CD4-positive, alpha-beta T cell treated with Interleukin-6 at 100 ng/mL for 8 hours (primary cell): ENCODE measurements around the gene COL6A2.

Experiments
- DNase-seq: peaks from one replicate; pipeline ENCODE4 v3.0.0-alpha.2; 2020; ENCODE audit warnings: mixed read lengths, low spot score

COL6A2 gene

DNA sequence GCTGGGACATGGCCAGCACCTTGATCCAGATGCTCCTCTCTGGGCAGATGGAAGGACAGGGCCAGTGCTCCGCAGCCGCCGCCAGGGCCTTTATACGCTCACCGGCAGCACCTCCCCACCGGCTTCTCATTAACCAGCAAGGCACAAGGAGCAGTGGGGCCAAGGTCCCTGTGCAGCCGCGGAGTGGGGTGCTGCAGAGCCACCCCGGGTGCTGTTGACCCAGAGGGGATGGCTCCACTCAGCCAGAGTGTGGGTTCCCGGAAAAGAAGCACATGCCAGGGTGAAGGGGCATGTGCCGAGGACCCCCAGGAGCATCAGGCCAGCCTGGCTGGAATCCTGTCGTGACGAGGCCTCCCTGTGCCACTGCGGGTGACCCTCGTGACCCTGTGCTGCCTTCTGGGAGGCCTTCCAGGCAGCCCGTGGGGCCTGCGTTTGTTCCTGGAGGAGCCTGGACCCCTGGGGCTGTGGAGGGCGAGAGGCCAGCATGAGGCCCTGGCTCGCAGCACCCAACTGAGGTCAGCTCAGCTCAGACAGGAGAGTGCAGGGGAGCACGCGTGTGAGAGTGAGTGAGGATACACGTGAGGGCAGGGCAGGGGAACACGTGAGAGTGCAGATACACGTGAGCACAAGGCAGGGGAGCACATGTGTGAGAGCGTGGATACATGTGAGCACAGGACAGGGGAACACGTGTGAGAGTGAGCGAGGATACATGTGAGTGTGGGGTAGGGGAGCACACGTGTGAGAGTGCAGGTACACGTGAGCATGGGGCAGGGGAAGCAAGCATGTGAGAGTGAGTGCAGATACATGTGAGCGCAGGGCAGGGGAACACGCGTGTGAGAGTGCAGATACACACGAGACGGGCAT lies 57.8 kb downstream of the COL6A2 start, which contains the start of gene FTCD:
TSS of gene FTCD (minus strand) at position 66 of the 864 bp plus-strand sequence. CDS start at position 10, 56 bp downstream.
- no peak for DNase-seq

DNA sequence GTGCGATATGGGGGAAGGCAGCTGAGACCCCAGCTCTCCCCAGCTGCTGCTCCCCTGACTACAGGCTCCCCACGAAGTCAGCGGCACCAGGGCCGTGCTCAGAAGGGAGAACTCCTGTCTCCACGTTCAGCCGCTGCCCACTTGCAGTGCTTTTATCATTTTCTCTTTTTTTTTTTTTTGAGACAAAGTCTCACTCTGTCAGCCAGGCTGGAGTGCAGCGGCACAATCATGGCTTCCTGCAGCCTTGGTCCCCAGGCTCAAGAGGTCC lies 58.4 kb downstream of the COL6A2 start:
- DNase-seq, result no peak

DNA sequence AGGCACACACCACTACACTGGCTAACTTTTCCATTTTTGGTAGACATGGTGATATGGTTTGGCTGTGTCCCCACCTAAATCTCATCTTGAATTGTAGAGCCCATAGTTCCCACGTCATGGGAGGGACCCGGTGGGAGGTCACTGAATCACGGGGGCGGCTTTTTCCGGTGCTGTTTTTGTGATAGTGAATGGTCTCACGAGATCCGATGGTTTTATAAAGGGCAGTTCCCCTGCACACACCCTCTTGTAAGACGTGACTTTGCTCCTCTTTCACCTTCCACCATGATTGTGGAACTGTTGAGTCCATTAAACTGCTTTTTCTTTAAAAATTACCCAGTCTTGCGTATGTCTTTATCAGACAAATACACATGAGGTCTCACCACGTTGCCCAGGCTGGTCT lies 58.8 kb downstream of the COL6A2 start:
- DNase-seq, result no peak

DNA sequence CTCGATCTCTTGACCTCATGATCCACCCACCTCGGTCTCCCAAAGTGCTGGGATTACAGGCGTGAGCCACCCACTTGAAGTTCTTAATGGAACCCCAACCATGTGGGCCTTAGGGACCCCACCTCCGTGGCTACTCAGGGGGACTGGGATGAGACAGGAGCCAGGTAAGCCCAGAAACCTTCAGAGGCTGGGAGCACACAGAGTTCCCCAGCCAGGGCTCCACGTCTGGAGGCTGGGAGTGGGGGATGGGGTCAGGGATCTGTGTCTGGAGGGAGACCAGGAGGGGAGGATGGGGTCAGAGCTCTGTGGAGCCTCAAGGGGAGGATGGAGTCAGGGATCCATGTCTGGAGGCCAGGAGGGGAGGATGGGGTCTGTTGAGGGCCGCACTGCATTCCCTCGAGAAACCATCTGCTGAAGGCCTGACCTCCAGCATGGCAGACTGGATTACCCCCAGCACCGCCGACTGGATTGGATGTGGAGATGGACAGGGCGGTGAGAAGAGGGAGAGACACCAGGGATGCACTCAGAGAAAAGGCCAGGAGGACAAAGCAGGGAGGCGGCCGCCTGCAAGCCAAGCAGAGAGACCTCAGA lies 59.6 kb downstream of the COL6A2 start:
- no peak for DNase-seq

DNA sequence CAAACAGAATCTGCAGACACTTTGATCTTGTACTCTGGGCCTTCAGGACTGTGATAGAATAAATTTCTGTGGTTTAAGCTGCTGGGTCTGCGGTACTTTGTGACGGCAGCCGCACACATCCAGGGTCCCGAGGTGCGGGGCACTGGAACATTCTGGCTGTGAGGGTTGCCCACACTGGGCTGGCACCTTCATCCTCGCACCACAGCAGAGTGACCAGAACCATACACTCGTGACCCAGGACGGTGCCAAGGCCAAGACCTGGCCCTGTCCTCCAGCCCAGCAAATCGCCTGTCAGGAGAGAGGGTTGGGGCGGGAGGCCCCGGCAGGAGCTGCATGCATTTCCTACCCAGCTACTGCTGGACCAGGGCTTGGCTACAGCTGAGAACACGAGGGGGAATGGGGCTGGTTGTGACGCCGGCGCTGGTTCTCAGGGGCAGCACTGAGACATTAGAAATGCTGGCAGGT lies 60.1 kb downstream of the COL6A2 start:
- DNase-seq, result no peak

DNA sequence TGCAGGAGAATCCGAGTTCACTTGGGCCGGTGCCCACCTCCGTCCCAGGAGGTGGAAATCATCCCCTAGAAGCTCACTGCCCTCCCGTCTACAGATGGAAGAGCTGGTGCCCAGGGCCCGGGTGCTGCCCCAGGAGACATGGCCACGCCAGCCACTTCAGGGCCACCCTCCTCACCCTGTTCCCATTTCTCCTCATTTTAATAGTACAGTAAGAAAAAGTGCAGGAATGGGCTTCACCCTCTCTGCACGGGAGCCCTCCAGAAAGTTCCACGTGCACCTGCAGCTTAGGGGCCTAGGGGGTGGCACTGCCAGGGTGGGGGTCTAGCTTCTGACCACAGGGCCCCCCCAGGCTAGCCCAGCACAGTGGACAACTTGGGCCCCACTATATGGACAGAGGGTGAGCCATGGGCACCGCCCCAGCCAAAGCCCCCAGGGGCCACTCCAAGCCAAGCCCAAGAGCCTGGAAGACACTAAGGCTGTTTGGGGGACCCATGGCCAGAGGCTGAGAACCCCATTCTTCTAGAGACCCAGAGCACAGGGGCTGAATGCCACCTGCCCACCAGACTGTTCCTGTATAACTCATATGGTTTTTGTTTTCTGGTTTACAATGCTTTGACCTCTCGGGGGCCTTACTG lies 60.9 kb downstream of the COL6A2 start:
- DNase-seq, result no peak

DNA sequence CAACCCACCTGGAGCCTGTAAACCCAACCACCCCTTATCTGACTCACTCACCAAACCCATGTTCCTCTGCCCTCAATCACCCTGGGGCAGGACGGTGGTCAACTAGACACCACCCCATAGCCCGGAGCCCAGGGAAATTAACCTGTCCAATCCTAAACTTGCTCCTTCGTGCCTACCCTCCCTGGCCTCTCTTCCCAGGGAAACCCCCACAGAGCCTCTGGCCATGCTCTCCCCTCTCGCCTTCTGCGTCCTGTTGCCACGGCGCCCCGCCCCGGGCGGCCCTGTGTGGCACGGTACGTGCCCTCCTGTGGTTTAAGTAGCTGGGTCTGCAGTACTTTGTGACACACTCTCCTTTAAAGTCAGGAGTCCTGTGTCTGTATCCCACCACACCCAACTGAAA lies 61.5 kb downstream of the COL6A2 start:
- no peak for DNase-seq

DNA sequence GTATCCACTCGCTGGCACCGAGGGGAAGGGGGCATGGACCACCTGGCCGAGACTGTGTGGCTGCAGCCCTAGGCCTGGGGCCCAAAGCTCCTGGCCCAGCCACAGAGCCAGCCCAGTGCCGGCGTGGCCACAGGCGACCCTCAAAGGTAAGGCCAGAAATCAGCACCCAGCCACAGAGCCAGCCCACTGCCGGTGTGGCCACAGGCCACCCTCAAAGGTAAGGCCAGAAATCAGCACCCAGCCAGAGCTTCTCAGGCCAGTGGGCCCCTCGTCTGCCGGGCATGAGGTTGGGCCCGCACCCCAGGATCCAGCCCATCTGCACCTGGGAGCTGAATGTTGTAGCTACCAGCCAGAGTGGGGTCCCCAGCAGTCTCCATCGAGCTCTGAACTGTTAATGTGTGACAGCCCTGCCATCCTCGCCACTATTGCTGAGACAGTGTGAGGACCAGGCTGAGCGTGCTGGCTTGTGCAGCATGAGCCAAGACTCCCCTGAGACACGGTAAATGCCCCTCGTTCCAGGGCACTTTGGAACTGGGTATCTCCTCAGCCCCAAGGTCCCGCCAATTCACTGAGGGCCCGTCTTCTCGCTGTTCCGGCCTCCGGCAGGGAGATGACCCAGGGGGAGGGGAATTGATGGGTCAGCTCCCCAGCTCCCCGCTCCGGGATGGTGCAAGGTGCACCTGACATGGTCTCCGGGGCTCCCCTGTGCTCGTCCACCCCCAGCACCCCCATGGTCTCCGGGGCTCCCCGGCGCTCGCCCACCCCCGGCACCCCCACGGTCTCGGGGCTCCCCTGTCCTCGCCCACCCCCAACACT lies 62.1 kb downstream of the COL6A2 start:
- no peak for DNase-seq

DNA sequence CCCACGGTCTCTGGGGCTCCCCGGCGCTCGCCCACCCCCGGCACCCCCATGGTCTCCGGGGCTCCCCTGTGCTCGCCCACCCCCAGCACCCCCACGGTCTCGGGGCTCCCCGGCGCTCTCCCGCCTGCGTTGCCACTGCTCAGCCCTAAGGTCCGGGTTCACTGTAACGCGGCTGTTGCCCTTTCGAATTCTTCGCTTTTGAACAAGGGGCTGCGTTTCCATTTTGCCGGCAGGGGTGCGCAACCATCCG lies 62.7 kb downstream of the COL6A2 start:
- DNase-seq, result no peak

DNA sequence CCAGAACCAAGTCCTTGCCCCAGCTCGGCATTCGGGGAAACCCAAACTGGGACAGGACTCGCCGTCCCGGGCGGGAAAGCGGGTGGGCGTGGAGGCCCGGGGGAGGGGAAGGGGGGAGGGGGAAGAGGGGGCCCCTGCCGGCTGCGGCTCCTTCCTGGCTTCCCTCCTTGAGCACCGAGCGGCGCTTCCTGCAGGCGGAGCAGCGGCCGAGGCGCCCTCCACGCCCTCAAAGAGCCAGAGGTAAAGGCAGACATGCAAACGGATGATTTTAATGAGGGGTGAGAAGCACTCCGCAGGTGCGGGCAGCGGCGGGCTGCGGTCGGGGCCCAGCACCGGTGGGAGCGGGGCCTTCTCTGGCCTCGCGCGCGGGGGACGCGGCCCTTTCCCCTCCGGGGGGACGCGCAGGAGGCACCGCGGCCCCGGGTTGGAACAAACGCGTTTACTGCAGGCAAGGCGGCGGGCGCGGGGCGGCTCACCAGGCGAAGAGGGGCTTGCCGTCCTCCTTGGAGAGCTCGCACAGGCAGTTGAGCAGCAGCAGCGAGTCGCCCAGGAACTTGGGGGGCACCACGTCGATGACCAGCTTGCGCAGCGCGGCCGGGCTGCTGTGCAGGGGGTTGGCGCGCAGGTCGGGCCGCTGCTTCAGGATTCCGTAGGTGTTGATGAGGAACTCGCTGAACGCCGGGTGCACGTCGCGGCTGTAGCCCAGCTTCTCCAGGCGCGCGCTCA lies 63.2 kb downstream of the COL6A2 start:
- DNase-seq, result no peak

DNA sequence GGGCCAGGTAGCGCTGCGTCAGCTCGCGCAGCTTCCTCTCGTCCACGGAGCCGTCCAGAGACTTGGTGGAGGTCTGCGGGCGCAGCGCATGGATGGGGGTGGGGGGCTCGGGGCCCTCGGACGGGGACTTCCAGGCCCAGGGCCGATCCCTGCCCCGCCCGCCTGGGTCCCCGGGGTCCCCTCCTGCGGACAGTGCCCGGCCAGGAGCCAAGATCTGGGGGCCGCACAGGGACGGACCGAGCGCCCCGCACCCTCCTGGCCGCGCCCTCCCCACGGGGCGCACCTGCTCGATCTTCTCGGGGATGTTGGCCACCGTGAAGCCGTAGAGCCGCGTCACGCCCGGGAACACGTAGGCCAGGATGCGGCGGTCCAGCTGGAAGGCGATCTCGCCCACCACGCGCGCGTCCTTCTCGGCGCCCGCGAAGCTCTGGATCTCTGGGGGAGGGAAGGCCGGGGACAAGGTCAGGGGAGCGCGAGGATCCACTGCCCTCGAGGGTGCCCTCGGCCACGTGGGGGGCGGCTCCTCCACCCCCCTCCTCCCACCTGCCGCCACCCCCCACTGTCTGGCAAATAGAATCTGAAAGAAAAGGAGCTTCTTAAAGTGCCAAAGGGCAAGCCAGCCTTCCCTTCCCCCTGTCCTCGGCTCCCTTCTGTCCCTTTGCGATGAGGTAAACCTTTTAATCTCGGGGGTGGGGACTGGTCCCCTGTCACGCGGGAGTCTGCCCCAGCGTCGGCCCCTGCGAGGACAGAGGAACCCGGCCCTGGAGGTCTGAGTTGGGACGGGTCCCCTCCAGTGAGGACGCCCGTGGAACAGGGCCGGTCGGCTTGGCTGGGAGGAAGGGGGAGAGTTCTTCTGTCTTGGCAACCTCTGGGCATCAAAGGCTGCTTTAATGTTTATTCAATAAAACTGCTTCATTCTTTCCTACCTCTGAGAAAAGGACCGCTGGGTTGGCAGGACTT lies 64.0 kb downstream of the COL6A2 start:
- no peak for DNase-seq

DNA sequence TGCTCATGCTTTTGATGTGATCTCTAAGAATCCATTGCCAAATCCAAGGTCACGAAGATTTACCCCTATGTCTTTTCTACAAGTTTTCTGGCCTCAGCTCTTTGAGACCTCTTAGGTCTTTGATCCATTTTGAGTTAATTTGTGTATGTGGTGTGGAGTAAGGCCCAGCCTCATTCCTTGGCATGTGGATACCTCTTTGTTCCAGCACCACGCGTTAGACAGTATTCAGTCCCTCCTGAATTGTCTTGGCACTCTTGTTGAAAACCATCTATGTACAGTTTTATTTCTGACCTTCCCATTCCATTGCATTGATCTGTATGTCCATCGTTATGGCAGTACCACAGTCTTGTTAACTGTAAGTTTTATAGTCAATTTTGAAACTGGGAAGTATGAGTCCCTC lies 65.5 kb downstream of the COL6A2 start:
- DNase-seq, result no peak

DNA sequence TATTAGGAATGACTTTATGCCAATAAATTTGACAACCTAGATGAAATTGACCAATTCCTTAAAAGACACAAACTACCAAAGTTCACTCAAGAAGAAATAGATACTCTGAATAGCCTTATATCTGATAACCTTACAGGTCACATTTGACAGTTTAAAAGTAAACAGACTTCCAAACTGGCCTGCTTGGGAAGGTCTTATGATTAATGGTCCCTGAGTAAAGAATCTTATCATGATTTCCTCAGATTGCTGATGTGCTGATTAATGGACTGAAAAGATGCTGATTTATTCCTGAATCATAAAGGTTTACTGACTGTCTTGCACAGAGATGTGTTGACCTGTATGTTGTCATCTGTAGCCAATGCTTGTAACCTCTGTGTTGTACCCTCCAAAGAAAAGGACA lies 67.2 kb downstream of the COL6A2 start:
- no peak for DNase-seq

DNA sequence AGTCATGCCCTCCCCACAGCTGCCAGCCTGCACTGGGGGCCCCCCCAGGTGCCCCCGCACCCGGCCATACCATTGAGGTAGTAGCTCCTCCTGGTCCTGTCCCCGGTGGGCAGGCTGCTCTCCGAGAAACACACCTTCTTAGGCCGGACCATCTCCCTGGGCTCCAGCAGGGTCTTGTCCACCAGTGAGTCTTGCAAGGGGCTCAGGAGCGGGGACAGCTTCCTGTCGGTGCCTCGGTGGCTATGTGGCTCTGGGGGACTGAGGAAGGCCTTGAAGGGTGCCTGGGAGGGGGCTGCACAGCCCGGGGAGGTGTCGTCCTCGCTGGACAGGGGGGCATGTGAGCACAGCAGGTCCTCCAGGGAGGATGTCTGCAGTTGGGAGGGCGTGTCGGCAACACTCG lies 70.3 kb downstream of the COL6A2 start:
- no peak for DNase-seq

DNA sequence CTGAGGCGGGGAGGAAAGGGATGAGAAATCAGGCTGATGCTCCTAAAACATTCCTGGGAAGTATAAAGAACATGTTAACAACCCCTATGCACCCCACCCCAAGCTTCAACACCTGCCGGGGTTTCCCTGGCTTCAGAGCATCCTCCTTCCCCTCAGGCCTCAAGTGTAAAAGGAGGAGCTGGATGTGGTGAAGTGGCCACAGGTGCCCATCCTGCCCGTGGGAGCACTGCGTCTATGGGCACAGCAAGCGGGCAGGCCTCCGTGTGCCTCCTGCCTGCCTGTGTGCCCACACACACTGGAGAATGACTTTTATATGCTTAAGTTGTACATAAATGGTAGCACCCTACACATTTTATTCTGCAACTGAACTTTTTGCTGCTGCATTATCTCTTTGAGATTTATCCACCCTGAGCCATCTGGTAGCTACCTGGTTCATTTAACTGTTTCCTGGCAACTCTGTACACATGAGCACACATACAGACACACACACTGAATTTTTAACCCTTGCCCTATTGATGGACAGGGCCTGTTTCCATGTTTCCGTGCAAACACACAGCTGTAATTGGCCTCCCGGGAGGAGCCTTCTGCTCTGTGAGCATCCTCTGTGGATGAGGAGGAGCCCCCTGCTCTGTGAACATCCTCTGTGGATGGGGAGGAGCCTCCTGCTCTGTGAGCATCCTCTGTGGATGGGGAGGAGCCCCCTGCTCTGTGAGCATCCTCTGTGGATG lies 70.9 kb downstream of the COL6A2 start:
- DNase-seq, result no peak

DNA sequence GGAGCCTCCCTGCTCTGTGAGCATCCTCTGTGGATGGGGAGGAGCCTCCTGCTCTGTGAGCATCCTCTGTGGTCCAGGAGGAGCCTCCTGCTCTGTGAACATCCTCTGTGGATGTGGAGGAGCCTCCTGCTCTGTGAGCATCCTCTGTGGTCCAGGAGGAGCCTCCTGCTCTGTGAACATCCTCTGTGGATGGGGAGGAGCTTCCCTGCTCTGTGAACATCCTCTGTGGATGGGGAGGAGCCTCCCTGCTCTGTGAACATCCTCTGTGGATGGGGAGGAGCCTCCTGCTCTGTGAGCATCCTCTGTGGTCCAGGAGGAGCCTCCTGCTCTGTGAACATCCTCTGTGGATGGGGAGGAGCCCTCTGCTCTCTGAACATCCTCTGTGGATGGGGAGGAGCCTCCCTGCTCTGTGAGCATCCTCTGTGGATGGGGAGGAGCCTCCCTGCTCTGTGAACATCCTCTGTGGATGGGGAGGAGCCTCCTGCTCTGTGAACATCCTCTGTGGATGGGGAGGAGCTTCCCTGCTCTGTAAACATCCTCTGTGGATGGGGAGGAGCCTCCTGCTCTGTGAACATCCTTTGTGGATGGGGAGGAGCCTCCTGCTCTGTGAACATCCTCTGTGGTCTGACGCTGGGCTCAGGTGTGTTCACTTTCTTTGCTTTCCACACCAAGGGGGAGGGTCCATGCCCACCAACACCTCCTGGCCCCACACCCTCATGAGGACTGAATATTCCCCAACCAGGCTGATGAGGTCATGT lies 72.7 kb downstream of the COL6A2 start:
- DNase-seq, result peak; percentile 57

DNA sequence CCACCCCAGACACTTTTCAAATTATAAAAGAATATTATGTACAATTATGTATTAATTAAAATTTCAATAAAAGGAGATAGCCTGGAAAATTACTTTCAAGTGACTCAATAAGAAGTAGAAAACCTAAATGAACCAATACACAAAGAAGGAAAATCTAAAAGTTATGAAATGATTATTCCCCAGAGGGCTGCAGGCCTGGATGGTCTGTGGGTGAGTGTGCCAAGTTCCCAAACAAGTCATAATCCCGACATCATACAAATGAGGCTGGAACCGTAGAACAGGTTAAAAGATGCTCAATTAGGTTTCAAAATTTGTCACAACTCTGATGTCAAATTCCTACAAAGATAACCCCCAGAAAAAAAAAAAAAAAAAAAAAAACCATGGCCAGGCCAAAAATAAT lies 73.7 kb downstream of the COL6A2 start:
- no peak for DNase-seq

DNA sequence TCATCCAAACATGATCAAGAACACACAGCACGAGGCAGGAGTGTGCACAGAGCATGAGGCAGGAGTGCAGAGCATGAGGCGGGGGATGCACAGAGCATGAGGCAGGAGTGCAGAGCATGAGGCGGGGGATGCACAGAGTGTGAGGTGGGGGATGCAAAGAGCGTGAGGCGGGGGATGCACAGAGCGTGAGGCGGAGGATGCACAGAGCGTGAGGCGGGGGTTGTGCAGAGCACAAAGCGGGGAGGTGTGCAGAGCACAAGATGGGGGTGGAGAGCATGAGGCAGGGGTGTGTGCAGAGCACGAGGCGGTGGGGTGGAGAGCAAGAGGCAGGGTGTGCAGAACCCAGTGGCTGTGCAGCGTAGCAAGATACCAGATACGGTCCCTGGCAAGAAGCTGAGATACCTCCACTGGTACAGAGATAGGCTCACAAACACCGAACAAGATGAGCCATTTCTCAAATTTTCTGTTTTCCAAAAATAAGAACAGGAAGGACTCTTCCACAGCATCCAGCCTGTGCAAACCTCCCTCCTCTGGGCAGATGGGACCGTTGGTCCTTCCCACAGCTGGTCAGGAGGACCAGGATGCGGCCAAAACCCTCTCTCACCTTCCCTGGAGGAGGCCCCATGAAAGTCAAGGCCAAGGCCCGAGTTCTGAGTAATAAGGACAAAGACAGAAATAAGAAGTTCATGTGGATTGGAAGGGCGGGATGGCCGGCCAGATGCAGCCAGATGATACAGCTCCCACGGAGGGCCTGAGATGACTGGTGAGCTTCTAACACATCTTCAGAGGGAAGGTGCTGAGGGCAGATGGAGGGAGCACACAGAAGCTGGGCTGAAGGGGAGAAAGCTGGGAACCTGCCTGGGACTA lies 74.3 kb downstream of the COL6A2 start:
- no peak for DNase-seq
